ENCODE measurements around the gene FAM111A. TPM values are rescaled to one million over a fixed set of nuclear protein-coding genes. Genes with fewer than 3 reads are reported as not detected.

Gene FAM111A
- polyA plus RNA-seq, 3 donors: 34.6 to 101 (median 55.7) TPM

- H3K27ac ChIP-seq (ENCODE audit: low read depth in 1 of 2, low read length in 2 of 2): no peak overlapping the region
- H3K27me3 Mint-ChIP-seq (ENCODE audit: low read depth in 3 of 3): peaks cover 0 to 2% (median 0%) of the 10 kb centered on the region in 3 donors
- peaks cover 9 to 10% of the 10 kb centered on the region in 2 donors for H3K4me1 ChIP-seq (ENCODE audit: control insufficient read depth in 1 of 2, insufficient read depth in 2 of 2, low read length in 2 of 2)
- TF ChIP-seq CTCF (IDR thresholded peaks at IDR 0.05): no peak
- H3K9me3 ChIP-seq (replicated peaks in 1 of 2; ENCODE audit: control insufficient read depth in 1 of 2, insufficient read depth in 1 of 2, low read length in 2 of 2): peaks cover 10 to 12% of the 10 kb centered on the region in 2 donors
- no peak overlapping the region for H3K4me3 ChIP-seq (replicated peaks in 1 of 3; ENCODE audit: low read depth in 2 of 3, low read length in 3 of 3)
- intact Hi-C loops (cut with micrococcal nuclease): no loop called here
- peaks cover 48% of the 10 kb centered on the region for H3K79me2 ChIP-seq (ENCODE audit: insufficient read depth, low read length)
- peaks cover 14 to 51% of the 10 kb centered on the region in 2 donors for H3K36me3 ChIP-seq (replicated peaks in 1 of 2; ENCODE audit: control insufficient read depth in 1 of 2, insufficient read depth in 2 of 2, low read length in 2 of 2)
- peaks cover 56 to 62% of the 10 kb centered on the region in 2 donors for H3K36me3 Mint-ChIP-seq
- H3K9me3 Mint-ChIP-seq: peaks cover 7 to 23% (median 14%) of the 10 kb centered on the region in 7 donors
- no peak overlapping the region for H3K4me2 ChIP-seq (replicated peaks; ENCODE audit: extremely low read depth, low read length, poor library complexity, severe bottlenecking)
- H3K27me3 ChIP-seq (ENCODE audit: control insufficient read depth in 2 of 2, insufficient read depth in 2 of 2, low read length in 2 of 2): no peaks in the 10 kb centered on the region
- no peaks in the 10 kb centered on the region for H4K20me1 ChIP-seq (ENCODE audit: insufficient read depth, low read length)
- H3K9ac ChIP-seq (ENCODE audit: insufficient read depth, low read length, poor library complexity, severe bottlenecking): no peak overlapping the region
- no peak overlapping the region for H2AFZ ChIP-seq (ENCODE audit: insufficient read depth, low read depth, low read length, poor library complexity, severe bottlenecking)
- no CpG with 5 or more reads among the region's 2 CpGs for WGBS (ENCODE audit: insufficient coverage)
- H3K4me1 Mint-ChIP-seq: peaks cover 34% of the 10 kb centered on the region
- no peak overlapping the region for H3K27ac Mint-ChIP-seq
- DNase-seq: no peak
- H3K4me3 Mint-ChIP-seq: no peak overlapping the region
These were observed 30.2 kb upstream of the FAM111A start for GRCh38 chr11:59112494-59112893.

- H3K4me1 ChIP-seq (ENCODE audit: control insufficient read depth in 1 of 2, insufficient read depth in 2 of 2, low read length in 2 of 2): no peaks in the 10 kb centered on the region
- no peaks in the 10 kb centered on the region for H4K20me1 ChIP-seq (ENCODE audit: insufficient read depth, low read length)
- no peak overlapping the region for H3K4me3 Mint-ChIP-seq
- 100% methylated on average over 2 of the region's 3 CpGs for WGBS (ENCODE audit: insufficient coverage)
- DNase-seq: no peak
- no peak overlapping the region for H3K4me2 ChIP-seq (replicated peaks; ENCODE audit: extremely low read depth, low read length, poor library complexity, severe bottlenecking)
- H3K27me3 ChIP-seq (ENCODE audit: control insufficient read depth in 2 of 2, insufficient read depth in 2 of 2, low read length in 2 of 2): no peaks in the 10 kb centered on the region
- H3K27me3 Mint-ChIP-seq (ENCODE audit: low read depth in 3 of 3): peaks cover 0 to 2% (median 0%) of the 10 kb centered on the region in 3 donors
- H3K9me3 ChIP-seq (replicated peaks in 1 of 2; ENCODE audit: control insufficient read depth in 1 of 2, insufficient read depth in 1 of 2, low read length in 2 of 2): peaks cover 22 to 31% of the 10 kb centered on the region in 2 donors
- H3K36me3 ChIP-seq (replicated peaks in 1 of 2; ENCODE audit: control insufficient read depth in 1 of 2, insufficient read depth in 2 of 2, low read length in 2 of 2): peaks cover 17 to 70% of the 10 kb centered on the region in 2 donors
- peaks cover 25 to 36% (median 30%) of the 10 kb centered on the region in 7 donors for H3K9me3 Mint-ChIP-seq
- peaks cover 71 to 79% of the 10 kb centered on the region in 2 donors for H3K36me3 Mint-ChIP-seq
- TF ChIP-seq CTCF (IDR thresholded peaks at IDR 0.05): no peak
- H3K4me1 Mint-ChIP-seq: peaks cover 15% of the 10 kb centered on the region
- intact Hi-C loops (cut with micrococcal nuclease): no loop called here
- no peak overlapping the region for H3K4me3 ChIP-seq (replicated peaks in 1 of 3; ENCODE audit: low read depth in 2 of 3, low read length in 3 of 3)
- H3K27ac Mint-ChIP-seq: no peak overlapping the region
- H3K9ac ChIP-seq (ENCODE audit: insufficient read depth, low read length, poor library complexity, severe bottlenecking): no peak overlapping the region
- no peak overlapping the region for H2AFZ ChIP-seq (ENCODE audit: insufficient read depth, low read depth, low read length, poor library complexity, severe bottlenecking)
- peaks cover 33% of the 10 kb centered on the region for H3K79me2 ChIP-seq (ENCODE audit: insufficient read depth, low read length)
- no peak overlapping the region for H3K27ac ChIP-seq (ENCODE audit: low read depth in 1 of 2, low read length in 2 of 2)
These were observed 28.3 kb upstream of the FAM111A start for GRCh38 chr11:59114344-59114743.

All from CD14-positive monocyte (primary cell).